ENCODE results near the gene KCNMB4. TPM values are rescaled to one million over a fixed set of nuclear protein-coding genes. Genes with fewer than 3 reads are reported as not detected.

The KCNMB4 gene
- total RNA-seq, 2 experiments from 2014 or later = 5.8 to 7.6 TPM

GRCh38 chr12:70456953-70457352, 90.9 kb downstream of the KCNMB4 start:
- Histone ChIP-seq H2AFZ (ENCODE audit: low read length) (no peak overlapping the region), H3K4me1 (ENCODE audit: insufficient read depth, low read length, poor library complexity, severe bottlenecking) (peaks cover 3% of the 10 kb centered on the region), H3K9me3 (ENCODE audit: low read length) (peaks cover 5% of the 10 kb centered on the region; the same call in 1 of the 2 replicates), H3K4me2 (ENCODE audit: low read length) (no peak overlapping the region), H3K4me3 (ENCODE audit: low read depth, low read length, poor library complexity, severe bottlenecking) (no peak overlapping the region), H3K27ac (ENCODE audit: low read depth, low read length, poor library complexity, severe bottlenecking) (no peak overlapping the region), H3K9me2 (ENCODE audit: insufficient read depth, low read length) (no peaks in the 10 kb centered on the region), H3K79me2 (ENCODE audit: insufficient read depth, low read depth, low read length) (no peaks in the 10 kb centered on the region), H3K36me3 (ENCODE audit: insufficient read depth, low read length) (no peaks in the 10 kb centered on the region), H4K20me1 (ENCODE audit: insufficient read depth, low read length) (no peaks in the 10 kb centered on the region)
- TF ChIP-seq EZH2phosphoT487 (IDR thresholded peaks at IDR 0.05; ENCODE audit: borderline replicate concordance, low read depth, low read length) (no peak), CTCF (conservative IDR thresholded peaks at IDR 0.05; ENCODE audit: low read length) (no peak)
- ChIA-PET POLR2A (interaction anchor here (1.1 kb wide), 1 partner anchor 43 kb away, joined by 3 read pairs; no protein-coding TSS in a partner anchor), CTCF (ENCODE audit: unreplicated experiment) (no interaction called here)
- intact Hi-C loops (cut with micrococcal nuclease; ENCODE audit: unreplicated experiment) = no loop called here
- no peak for DNase-seq (ENCODE audit: low spot score)
- no TSS peak for BruUV-seq (replicated peaks)

- peaks cover 3% of the 10 kb centered on the region for H3K4me1 ChIP-seq (ENCODE audit: insufficient read depth, low read length, poor library complexity, severe bottlenecking)
- H3K27ac ChIP-seq (ENCODE audit: low read depth, low read length, poor library complexity, severe bottlenecking) = no peak overlapping the region
- POLR2A ChIA-PET = interaction anchor here (0.6 kb wide), 2 partner anchors 44 to 74 kb away, joined by 3 to 4 read pairs; no protein-coding TSS in a partner anchor
- intact Hi-C loops (cut with micrococcal nuclease; ENCODE audit: unreplicated experiment) = no loop called here
- no peak overlapping the region for H3K4me2 ChIP-seq (ENCODE audit: low read length)
- TF ChIP-seq CTCF (conservative IDR thresholded peaks at IDR 0.05; ENCODE audit: low read length) (no peak), EZH2phosphoT487 (IDR thresholded peaks at IDR 0.05; ENCODE audit: borderline replicate concordance, low read depth, low read length) (no peak)
- H3K9me3 ChIP-seq (ENCODE audit: low read length) = peaks cover 22% of the 10 kb centered on the region
- BruUV-seq (replicated peaks) = no TSS peak
- no peak overlapping the region for H3K4me3 ChIP-seq (ENCODE audit: low read depth, low read length, poor library complexity, severe bottlenecking)
- no peak overlapping the region for H2AFZ ChIP-seq (ENCODE audit: low read length)
- no peaks in the 10 kb centered on the region for H3K79me2 ChIP-seq (ENCODE audit: insufficient read depth, low read depth, low read length)
- H3K36me3 ChIP-seq (ENCODE audit: insufficient read depth, low read length) = no peaks in the 10 kb centered on the region
- H4K20me1 ChIP-seq (ENCODE audit: insufficient read depth, low read length) = no peaks in the 10 kb centered on the region
- H3K9me2 ChIP-seq (ENCODE audit: insufficient read depth, low read length) = no peaks in the 10 kb centered on the region
- DNase-seq (ENCODE audit: low spot score) = peak; percentile 14
- CTCF ChIA-PET (ENCODE audit: unreplicated experiment) = no interaction called here
Measured at GRCh38 chr12:70459786-70460185, 93.7 kb downstream of the KCNMB4 start.

- Histone ChIP-seq H3K4me2 (ENCODE audit: low read length) (no peak overlapping the region), H2AFZ (ENCODE audit: low read length) (no peak overlapping the region), H3K4me1 (ENCODE audit: insufficient read depth, low read length, poor library complexity, severe bottlenecking) (peaks cover 3% of the 10 kb centered on the region), H3K79me2 (ENCODE audit: insufficient read depth, low read depth, low read length) (no peaks in the 10 kb centered on the region), H3K4me3 (ENCODE audit: low read depth, low read length, poor library complexity, severe bottlenecking) (no peak overlapping the region), H3K27ac (ENCODE audit: low read depth, low read length, poor library complexity, severe bottlenecking) (no peak overlapping the region), H3K36me3 (ENCODE audit: insufficient read depth, low read length) (no peaks in the 10 kb centered on the region), H3K9me3 (ENCODE audit: low read length) (peaks cover 22% of the 10 kb centered on the region), H4K20me1 (ENCODE audit: insufficient read depth, low read length) (no peaks in the 10 kb centered on the region), H3K9me2 (ENCODE audit: insufficient read depth, low read length) (no peaks in the 10 kb centered on the region)
- no peak for DNase-seq (ENCODE audit: low spot score)
- BruUV-seq (replicated peaks) = no TSS peak
- no peak for TF ChIP-seq CTCF (conservative IDR thresholded peaks at IDR 0.05; ENCODE audit: low read length)
- no peak for TF ChIP-seq EZH2phosphoT487 (IDR thresholded peaks at IDR 0.05; ENCODE audit: borderline replicate concordance, low read depth, low read length)
- intact Hi-C loops (cut with micrococcal nuclease; ENCODE audit: unreplicated experiment) = no loop called here
- ChIA-PET POLR2A (no interaction called here), CTCF (ENCODE audit: unreplicated experiment) (no interaction called here)
Measured at GRCh38 chr12:70463997-70464396, 97.9 kb downstream of the KCNMB4 start.
